GM20000 (cell line): ENCODE results near the gene PHOSPHO1.

Source experiments
- DNase-seq: peaks from one replicate; pipeline ENCODE4 v3.0.0; 2012; ENCODE audit warnings: low spot score
- CTCF ChIP-seq: IDR thresholded peaks from 2 replicates; pipeline ENCODE4 v1.5.1; 2012; ENCODE audit warnings: mild to moderate bottlenecking, control low read depth; ENCODE audit errors: extremely low read depth, missing control alignments

PHOSPHO1 gene

GRCh38 chr17:49252148-49252695, 21.6 kb upstream of the PHOSPHO1 start:
- DNase-seq, result no peak
- no peak for TF ChIP-seq CTCF

GRCh38 chr17:49249890-49250522, 19.4 kb upstream of the PHOSPHO1 start:
- TF ChIP-seq CTCF, result no peak
- DNase-seq, result no peak

- no peak for DNase-seq
- no peak for TF ChIP-seq CTCF
These were observed 18.8 kb upstream of the PHOSPHO1 start for GRCh38 chr17:49249292-49249794.

GRCh38 chr17:49247944-49248343, 17.4 kb upstream of the PHOSPHO1 start:
- no peak for DNase-seq
- no peak for TF ChIP-seq CTCF

- DNase-seq, result no peak
- no peak for TF ChIP-seq CTCF
These were observed 14.3 kb upstream of the PHOSPHO1 start for GRCh38 chr17:49244839-49245238.

GRCh38 chr17:49242813-49243212, 12.2 kb upstream of the PHOSPHO1 start:
- DNase-seq, result no peak
- TF ChIP-seq CTCF, result no peak

GRCh38 chr17:49241692-49242397, 11.3 kb upstream of the PHOSPHO1 start:
- DNase-seq, result no peak
- no peak for TF ChIP-seq CTCF
